DND-41 (cell line): ENCODE results near the gene TIMM29.

Experiments used
- CTCF ChIP-seq: IDR thresholded peaks from 2 replicates; pipeline ENCODE4 v1.5.1; 2012; ENCODE audit warnings: borderline replicate concordance, low read length, moderate library complexity, mild to moderate bottlenecking; ENCODE audit not compliant: poor library complexity, severe bottlenecking; ENCODE audit errors: extremely low read depth
- EZH2 ChIP-seq: IDR thresholded peaks from 3 replicates; pipeline ENCODE4 v1.6.1; 2012; ENCODE audit warnings: borderline replicate concordance, low read depth, mild to moderate bottlenecking, moderate library complexity, low read length, inconsistent platforms; ENCODE audit not compliant: severe bottlenecking

GRCh38 chr19:10920781-10921180, 7.8 kb upstream of the TIMM29 start:
- TF ChIP-seq EZH2: no peak
- no peak for TF ChIP-seq CTCF
